HTERT RPE-1 (cell line): Measurements from ENCODE around the gene ABCC10.
"Not testable (repeated sequence)": the region's sequence is repeated elsewhere in the genome, so short reads cannot be mapped to it uniquely, and the experiment has no call there.

Experiments
- in situ Hi-C: fragments of 300-500 bp; cut with MboI; formaldehyde crosslinking; loops from 4 replicates; pipeline ENCODE4 v1.14.3; 2020; ENCODE audit warnings: low sequenced_read_pairs

Gene ABCC10, protein sequence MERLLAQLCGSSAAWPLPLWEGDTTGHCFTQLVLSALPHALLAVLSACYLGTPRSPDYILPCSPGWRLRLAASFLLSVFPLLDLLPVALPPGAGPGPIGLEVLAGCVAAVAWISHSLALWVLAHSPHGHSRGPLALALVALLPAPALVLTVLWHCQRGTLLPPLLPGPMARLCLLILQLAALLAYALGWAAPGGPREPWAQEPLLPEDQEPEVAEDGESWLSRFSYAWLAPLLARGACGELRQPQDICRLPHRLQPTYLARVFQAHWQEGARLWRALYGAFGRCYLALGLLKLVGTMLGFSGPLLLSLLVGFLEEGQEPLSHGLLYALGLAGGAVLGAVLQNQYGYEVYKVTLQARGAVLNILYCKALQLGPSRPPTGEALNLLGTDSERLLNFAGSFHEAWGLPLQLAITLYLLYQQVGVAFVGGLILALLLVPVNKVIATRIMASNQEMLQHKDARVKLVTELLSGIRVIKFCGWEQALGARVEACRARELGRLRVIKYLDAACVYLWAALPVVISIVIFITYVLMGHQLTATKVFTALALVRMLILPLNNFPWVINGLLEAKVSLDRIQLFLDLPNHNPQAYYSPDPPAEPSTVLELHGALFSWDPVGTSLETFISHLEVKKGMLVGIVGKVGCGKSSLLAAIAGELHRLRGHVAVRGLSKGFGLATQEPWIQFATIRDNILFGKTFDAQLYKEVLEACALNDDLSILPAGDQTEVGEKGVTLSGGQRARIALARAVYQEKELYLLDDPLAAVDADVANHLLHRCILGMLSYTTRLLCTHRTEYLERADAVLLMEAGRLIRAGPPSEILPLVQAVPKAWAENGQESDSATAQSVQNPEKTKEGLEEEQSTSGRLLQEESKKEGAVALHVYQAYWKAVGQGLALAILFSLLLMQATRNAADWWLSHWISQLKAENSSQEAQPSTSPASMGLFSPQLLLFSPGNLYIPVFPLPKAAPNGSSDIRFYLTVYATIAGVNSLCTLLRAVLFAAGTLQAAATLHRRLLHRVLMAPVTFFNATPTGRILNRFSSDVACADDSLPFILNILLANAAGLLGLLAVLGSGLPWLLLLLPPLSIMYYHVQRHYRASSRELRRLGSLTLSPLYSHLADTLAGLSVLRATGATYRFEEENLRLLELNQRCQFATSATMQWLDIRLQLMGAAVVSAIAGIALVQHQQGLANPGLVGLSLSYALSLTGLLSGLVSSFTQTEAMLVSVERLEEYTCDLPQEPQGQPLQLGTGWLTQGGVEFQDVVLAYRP (N-terminal part only)

DNA sequence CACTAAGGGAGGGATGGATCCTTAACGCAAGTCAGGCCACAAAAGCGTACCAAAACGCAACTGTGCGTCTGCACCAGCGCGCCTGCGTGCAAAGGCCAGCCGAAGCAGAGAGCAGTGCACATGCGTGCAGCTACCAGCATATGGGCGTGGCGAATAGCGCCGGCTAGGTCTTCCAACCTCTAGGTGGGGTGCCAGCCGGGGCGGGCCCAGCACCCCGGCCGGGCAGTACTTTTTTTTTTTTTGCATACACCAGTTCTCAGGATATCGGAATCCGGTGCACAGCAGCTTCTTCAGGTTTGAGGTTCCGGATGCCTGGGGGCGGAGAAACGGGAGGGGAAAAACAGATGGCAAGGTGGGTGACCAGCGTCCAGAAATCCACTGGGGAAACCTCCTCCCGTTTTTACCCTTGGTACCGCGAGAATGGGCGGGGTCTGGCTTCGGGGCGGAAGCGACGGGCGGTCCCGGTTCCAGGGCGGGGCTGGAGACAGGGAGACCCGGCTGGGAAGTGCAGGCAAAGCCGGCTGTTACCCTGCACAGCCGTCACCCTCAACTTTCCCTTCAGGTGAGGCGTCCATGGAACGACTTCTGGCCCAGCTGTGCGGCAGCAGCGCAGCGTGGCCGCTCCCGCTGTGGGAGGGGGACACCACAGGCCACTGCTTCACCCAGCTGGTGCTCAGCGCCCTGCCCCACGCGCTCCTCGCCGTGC is at the start of gene ABCC10:
ABCC10 (plus strand) TSS at position 136 of the 706 bp plus-strand sequence; CDS start at position 574, 438 bp downstream.
- in situ Hi-C loops: no loop called here

DNA sequence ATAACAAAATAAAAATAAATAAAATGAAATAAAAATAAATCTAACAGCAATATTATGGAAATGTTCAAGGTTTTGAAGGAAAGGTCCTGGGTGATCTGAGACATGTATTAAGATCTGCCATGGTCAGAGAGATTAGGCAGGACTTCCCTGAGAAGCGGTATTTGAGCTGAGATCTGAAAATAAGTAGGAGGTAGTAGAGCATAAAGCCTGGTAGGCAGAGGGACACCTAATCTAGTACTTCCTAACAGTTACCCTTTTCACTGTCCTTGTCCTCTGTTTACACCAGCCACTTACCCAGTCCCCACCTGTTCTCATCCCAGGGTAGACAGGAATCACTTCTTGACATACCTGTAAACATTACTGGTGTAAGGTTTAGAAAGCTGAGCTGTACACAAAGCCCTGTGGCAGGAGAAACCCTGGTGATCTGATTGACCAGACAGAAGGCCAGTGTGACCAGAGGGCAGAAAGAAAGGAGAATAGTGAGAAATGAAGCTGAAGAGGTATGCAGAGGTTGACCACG is 49.6 kb upstream of the ABCC10 start:
- in situ Hi-C loops: no loop called here

DNA sequence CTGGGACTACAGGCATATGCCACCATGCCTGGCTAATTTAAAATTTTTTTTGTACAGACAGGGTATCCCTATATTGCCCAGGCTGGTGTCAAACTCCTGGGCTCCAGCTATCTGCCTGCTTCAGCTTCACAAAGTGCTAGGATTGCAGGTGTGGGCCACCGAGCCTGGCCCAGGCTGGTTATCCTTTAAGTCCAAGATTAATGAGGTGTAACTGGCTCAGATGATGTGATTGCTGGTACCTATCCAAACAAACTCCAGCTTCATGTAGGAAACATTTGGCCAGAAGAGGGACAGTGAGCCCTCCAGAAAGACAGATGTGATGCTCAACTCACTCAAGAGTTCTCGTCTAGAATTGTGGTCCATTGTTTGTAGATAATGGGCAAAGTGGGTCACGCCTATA is 48.7 kb upstream of the ABCC10 start:
- in situ Hi-C loops: no loop called here

DNA sequence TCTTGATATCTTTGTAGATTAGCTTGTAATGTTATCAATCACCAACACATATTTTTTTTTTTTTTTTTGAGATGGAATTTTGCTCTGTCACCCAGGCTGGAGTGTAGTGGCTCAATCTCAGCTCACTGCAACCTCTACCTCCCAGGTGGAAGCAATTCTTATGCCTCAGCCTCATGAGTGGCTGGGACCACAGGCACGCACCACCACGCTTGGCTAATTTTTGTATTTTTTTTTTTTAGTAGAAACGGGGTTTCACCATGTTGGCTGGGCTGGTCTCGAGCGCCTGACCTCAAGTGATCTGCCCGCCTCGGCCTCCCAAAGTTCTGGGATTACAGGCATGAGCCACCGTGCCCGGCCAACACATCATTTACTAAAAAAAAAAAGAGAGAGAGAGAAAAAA is 46.5 kb upstream of the ABCC10 start:
- in situ Hi-C loops: not testable (repeated sequence)

DNA sequence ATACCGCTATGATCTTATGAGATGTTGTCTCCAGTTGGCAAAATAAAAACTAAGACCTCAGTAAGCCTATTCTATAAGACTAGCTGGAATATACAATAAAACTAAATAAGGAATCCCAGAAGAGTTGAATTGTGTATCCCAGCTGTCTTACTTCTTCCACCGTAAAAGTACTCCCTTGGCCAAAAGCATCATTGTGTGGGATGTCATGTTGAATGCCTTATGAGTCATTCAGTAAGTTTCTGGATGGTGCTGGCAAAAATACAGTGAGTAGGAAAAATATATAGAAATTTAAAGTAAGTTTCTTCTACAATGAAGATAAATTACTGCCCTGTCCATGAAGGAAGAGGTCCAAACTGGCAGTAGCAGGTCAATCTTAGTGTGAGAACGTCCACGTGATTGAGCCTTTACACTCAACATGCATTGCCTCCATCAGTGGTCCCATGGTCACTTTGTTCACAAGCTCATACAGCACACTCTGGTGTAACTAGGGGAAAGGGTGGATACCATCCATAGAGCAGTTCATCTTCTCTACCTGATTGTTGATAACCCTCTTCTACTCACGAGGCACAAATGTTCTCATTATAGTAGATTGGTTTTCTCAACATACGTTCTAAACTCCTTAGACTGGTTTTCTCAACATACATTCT is 44.2 kb upstream of the ABCC10 start:
- in situ Hi-C loops: no loop called here

DNA sequence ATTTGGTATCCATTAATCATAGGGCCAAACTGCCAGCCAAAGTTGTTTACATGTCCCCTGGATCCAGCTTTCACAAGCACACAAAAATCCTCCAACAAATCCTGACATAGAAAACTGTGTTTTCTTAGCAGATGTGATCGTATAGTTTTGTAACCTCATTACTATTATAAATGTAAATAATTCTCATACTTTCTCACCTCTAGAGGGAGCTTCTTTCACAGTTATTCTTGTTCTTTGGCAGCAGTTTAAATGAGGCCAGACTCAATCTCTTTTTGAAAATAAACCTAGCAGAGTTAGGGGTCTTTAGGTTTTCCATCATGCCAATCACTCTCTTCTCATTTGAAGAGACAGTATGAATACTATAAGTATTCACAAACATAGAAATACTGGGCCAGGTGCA is 40.8 kb upstream of the ABCC10 start:
- in situ Hi-C loops: no loop called here

DNA sequence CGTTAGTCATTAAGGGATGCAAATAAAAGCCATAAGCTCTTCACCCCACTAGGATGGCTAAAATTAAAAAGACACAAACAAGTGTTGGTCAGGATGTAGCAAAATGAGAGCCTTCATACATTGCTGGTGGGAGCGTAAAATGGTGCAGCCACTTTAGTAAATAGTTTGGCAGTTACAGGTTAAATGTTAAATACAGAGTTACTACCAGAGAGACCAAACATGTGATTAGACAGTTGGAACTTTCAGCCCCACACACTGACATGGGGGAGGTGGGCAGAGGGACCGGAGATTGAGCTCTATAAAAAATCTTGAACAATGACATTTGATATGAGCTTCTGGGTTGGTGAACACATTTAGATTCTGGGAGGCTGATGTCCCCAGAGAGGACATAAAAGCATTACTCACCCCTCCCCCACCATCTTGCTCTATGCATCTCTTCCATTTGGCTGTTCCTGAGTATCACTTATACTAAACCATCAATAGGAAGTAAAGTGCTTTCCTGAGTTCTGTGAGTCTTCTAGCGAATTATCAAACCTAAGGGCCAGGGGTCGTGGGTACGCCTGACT is 37.5 kb upstream of the ABCC10 start:
- in situ Hi-C loops: no loop called here

DNA sequence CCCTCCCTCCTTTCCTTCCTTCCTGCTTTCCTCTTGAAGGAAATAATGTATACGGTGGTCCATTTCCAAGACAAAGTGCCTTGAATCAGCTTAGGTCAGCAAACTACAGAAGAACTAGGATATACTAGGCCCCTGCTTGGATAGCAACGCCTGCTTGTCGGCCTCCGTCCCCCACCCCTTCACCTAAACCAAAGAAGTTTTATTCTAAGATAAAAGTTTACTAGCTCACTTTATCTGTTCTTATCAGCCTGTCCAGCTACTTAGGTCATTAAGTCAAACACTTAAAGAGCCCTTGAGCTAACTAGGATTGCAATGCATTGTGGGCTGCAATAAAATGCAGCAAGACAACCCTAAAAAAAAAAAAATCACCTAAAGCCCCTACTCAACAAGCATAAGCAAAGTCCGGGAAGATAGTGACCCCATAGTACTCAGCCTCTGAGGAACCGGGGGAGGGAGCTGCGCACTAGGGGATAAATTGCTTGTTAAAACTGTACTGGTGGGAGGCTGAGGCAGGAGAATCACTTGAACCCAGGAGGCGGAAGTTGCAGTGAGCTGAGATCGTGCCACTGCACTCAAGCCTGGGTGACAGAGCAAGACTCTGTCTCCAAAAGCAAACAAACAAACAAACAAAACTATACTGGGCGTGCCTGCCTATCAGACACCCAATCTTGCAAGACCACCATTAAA is 36.4 kb upstream of the ABCC10 start:
- in situ Hi-C loops: not testable (repeated sequence)

DNA sequence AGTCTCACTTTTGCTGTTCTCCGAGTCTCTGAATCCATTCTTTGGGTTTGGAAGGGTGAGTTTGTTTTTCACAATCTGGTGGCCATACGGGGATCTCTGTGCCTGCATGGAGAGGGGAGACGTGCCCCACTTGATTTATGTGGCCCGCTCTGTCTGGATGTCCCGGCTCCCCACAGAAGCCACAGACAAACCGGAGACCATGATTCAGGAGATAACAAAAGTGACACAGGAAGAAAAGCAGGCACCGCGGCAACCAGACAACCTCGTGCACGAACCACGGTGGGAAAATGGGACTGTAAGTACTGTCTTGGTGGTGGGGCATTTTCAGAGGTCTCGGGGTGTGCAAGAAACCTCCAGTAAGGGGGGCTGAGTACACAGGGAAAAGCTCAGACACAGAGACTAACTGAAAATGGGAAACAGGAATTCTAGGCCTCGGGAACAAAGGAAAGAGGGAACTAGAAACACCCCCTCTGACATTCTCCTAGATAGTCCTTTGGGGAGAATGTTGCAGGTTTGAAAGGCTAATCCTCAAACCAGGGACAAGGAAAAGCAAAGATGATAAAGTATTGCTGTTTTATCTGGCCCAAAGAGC is 35.8 kb upstream of the ABCC10 start:
- in situ Hi-C loops: no loop called here

DNA sequence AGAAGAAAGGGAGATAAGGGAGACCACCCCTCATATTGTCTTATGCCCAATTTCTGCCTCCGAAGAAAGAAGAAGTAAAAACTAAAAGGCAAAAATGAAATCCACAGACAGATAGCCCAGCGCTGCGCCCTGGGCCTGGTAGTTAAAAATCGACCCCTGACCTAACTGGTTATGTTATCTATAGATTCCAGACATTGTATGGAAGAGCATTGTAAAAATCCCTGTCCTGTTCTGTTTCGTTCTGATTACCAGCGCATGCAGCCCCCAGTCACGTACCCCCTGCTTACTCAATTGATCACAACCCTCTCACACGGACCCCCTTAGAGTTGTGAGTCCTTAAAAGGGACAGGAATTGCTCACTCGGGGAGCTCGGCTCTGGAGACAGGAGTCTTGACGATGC is 34.2 kb upstream of the ABCC10 start:
- in situ Hi-C loops: not testable (repeated sequence)

DNA sequence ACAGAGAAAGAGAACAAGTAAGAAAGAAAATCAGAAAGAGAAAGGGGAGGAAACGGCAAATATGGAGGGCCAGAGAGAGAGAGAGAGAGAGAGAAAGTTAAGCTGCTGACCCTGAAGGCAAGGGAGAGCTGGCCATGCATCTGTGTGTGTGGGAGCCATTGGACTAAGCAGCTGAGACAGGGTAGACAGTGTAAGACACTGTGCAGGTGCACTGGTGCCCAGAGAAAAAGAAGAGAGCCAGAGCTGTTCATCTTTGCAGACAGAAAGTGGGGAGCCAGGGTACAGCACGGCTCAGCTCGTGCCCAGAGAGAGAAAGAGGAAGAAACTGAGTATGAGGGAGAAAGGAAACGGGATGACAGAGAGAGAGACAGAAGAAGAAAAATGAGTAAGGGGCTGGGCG is 33.7 kb upstream of the ABCC10 start:
- in situ Hi-C loops: no loop called here

DNA sequence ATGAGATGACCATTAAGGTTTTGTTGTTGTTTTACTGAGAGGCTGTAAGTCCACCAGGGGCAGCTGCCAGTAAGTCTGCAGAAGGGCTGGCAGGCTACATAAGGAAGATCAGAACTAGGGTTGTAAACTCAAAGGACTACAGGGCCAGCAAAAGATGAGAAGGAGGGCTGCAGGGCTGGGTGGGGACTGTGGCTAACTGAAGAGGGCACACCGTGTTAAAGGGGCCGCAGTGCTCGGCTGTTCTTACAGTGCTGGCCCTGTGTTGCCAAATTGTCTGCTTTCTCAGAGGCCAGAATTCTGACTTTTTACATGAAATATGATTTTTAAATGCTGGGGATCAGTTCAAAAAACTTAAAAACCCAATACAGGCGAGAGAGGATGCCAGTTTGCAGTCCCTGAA is 32.4 kb upstream of the ABCC10 start:
- in situ Hi-C loops: no loop called here

DNA sequence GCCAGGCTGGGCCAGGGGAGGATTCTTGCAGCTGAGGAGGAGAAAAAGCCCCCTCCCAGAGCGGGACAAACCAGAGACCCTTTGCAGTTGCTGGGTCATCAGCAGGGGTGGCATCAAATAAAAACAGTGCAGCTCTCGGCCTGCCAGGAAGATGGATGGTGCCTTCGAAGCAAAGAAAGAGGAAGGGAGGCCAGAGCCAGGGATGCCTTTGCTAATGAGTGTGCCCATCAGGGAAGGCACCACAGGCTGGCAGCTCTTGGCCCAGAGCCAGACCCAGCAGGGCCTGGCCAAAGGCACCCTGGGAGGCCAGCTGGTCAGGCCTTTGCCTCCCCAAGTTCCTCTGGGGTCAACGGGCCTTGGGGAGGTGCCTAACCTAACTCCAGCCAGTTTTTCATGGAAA is 31.6 kb upstream of the ABCC10 start:
- in situ Hi-C loops: no loop called here

DNA sequence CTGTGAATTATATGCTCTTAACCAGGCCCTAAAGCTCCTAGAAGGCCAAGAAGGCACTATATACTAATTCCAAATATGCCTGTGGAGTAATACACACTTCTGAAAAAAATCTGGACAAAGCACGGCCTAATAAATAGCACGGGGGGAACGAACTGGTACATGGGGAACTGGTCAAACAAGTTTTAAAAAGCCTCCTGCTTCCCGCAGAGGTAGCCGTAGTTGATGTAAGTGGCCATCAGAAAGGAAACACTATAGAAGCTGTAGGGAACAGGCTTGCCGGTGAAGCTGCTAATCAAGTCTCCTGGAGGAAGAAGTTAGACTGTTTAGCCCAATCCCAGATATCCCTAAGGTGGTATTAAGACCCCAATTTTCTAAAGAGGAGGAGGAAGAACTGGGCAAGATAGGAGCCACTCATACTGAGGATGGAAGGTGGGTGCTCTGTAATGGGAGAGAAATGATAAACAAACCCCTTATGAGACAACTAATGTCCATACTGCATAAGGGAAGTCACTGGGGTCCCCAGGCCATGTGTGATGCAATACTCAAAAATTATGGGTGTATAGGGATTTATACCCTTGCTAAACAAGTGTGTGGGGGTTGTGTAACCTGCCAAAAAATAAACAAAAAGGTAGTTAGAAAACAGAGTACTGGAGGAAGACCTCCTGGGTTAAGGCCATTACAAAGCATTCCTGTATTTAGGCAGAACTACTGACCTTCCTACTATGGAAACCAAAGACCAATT is 30.8 kb upstream of the ABCC10 start:
- in situ Hi-C loops: no loop called here

DNA sequence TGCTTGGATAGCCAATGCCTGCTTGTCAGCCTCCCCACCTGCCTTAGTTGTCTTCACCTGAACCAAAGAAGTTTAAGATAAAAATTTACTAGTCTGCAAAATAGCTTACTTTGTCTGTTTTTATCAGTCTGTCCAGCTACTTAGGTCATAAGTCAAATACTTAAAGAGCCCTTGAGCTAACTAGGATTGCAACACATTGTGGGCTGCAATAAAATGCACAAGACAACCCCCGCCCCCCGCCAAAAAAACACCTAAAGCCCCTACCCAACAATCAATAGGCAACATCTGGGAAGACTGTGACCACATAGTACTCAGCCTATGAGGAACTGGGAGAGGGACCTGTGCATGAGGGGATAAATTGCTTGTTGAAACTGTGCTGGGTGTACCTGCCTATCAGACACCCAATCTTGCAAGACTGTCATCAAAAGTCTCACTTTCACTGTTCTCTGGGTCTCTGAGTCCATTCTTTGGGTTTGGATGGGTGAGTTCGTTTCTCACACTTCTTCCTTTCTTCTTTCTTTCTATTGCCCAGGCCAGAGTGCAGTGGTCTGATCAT is 27.3 kb upstream of the ABCC10 start:
- in situ Hi-C loops: no loop called here

DNA sequence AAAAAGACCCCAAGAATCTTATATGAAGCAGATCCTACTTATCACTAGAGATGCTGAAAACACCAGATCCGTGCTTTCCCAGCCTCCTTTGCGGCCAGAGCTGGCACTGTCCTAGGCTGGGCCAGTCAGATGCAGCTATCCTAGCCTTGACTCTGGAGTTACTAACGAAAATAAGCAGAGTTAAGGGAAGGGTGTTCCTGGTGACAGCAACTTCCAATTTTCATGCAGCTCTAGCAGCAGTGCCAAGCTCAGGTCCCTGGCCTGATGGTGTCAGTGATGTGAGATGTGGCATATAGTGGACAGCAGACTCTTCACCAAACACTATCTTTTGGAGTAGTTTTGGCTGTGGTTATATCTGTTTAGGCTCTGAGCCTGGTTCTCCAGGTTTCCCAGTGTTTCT is 25.6 kb upstream of the ABCC10 start:
- in situ Hi-C loops: no loop called here

DNA sequence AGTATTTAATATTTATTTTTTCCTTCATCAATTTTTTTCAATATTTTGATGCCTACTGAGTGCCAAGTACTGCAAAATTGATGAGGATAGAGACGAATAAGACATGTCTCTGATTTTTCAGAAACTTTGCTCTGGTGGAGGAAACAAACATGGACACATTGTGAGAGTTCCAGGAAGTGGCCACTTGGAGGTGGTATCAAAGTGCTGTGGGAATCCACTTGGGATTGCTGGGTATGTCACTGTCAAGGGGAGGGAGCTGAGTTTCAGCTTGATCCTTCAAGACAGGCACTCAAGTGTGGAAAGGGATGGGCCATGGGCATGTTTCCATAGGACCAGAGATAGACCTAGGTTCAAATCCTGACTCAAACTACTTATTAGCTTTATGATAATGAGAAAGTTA is 24.5 kb upstream of the ABCC10 start:
- in situ Hi-C loops: no loop called here

DNA sequence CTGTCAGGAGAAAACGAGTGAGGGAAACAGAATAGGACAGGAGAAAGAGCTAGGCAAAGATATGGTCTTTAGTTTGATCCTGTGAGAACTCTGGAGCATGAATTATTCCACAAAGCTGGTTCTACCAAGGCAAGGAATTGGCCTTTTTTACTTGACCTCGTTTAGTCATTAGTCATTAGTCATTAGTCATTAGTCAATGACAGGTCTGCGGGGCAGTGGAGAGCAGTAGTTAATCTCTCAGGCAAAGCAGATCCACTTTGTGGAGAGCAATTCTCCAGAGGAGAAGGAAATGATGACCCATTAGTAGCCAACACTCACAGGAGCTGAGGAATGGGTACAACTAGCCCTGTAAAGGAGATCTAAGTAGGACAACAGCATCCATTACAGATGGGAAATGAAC is 22.0 kb upstream of the ABCC10 start:
- in situ Hi-C loops: no loop called here
